Nephron progenitor cell (in vitro differentiated cells): ENCODE results near the gene RIOK1.
A peak's percentile ranks its signal among the peaks of the same experiment; 100 is the strongest.

Source experiments
- DNase-seq: peaks from one replicate; pipeline ENCODE4 v3.0.0; 2021
- H3K27ac Mint-ChIP-seq: 2 replicates; pipeline ENCODE4 v1.8.0; 2021; ENCODE audit warnings: mild to moderate bottlenecking, moderate library complexity, mixed read lengths
- H3K27me3 Mint-ChIP-seq: 2 replicates; pipeline ENCODE4 v1.8.0; 2021; ENCODE audit warnings: mild to moderate bottlenecking, low read depth, mixed read lengths; ENCODE audit not compliant: poor library complexity
- H3K36me3 Mint-ChIP-seq: 2 replicates; pipeline ENCODE4 v1.8.0; 2021; ENCODE audit warnings: low read depth, mixed read lengths
- H3K4me1 Mint-ChIP-seq: 2 replicates; pipeline ENCODE4 v1.8.0; 2021; ENCODE audit warnings: mixed read lengths
- H3K4me3 Mint-ChIP-seq: 2 replicates; pipeline ENCODE4 v1.8.0; 2021; ENCODE audit warnings: mild to moderate bottlenecking, moderate library complexity, mixed read lengths
- H3K9me3 Mint-ChIP-seq: 2 replicates; pipeline ENCODE4 v1.8.0; 2021; ENCODE audit warnings: mild to moderate bottlenecking, moderate library complexity, mixed read lengths
- TF ChIP-seq, protein P1 (sequence below): fragments of 200-600 bp; sonication (generic); IDR thresholded peaks from 2 replicates; pipeline ENCODE4 v1.5.0; 2021; ENCODE audit warnings: antibody characterized with exemption

RIOK1 gene

DNA sequence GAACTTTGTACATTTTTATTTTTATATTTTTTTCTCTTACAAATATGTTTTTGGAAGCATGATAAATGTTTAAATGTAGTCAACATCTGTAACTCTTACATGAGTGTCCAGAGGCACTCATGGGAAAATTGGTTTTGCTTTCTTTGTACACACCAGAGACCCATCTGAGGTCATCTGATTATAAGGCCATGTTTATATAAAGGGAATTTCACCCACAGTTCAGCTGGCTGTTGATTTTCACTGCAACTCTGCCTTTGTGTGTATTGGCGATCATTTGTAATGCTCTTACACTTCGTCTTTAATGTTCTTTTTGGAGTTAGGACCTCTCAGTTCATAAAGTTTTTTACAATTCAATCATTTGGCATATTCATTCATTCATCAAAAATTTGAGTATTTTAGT, 28.1 kb downstream of the RIOK1 start:
- Mint-ChIP-seq H3K9me3 (no peaks in the 10 kb centered on the region), H3K27me3 (peaks cover 3% of the 10 kb centered on the region), H3K4me1 (peaks cover 43% of the 10 kb centered on the region), H3K4me3 (no peak overlapping the region), H3K36me3 (peaks cover 55% of the 10 kb centered on the region), H3K27ac (peak overlapping the region; percentile 0)
- TF ChIP-seq, protein P1, sequence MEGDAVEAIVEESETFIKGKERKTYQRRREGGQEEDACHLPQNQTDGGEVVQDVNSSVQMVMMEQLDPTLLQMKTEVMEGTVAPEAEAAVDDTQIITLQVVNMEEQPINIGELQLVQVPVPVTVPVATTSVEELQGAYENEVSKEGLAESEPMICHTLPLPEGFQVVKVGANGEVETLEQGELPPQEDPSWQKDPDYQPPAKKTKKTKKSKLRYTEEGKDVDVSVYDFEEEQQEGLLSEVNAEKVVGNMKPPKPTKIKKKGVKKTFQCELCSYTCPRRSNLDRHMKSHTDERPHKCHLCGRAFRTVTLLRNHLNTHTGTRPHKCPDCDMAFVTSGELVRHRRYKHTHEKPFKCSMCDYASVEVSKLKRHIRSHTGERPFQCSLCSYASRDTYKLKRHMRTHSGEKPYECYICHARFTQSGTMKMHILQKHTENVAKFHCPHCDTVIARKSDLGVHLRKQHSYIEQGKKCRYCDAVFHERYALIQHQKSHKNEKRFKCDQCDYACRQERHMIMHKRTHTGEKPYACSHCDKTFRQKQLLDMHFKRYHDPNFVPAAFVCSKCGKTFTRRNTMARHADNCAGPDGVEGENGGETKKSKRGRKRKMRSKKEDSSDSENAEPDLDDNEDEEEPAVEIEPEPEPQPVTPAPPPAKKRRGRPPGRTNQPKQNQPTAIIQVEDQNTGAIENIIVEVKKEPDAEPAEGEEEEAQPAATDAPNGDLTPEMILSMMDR = no peak
- DNase-seq = no peak

DNA sequence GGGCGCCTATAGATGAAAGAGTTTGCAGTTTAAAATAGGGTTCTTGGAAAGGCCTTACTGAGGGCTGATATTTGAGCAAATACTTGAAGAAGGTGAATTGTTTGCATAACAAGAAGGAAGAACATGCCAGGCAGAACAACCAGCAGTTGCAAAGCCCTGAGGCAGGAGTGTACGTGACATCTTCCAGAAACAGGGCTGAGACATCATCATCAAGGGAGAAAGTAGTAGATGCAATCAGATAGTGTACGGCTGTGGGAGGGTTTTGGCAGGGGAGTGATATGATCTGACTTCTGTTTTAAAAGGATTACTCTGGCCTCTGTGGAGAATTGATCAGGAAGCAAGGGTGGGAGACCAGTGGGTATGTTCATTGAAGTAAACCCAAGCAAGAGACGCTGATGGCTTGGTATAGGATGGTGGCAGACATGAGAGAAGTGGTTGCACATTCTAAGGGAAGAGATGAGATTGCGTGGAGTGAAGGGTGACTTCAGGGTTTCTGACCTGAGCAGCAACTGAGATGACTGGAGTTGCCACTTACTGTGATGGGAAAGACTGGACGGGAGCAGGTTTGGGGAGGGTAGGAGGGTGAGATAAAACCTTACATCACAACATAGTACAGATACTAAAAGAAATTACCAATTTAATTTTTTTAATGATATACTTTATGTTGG, 28.8 kb downstream of the RIOK1 start:
- no peak for DNase-seq
- Mint-ChIP-seq H3K27me3 (peaks cover 3% of the 10 kb centered on the region), H3K27ac (peak overlapping the region; percentile 82), H3K36me3 (peaks cover 48% of the 10 kb centered on the region), H3K4me1 (peaks cover 36% of the 10 kb centered on the region), H3K4me3 (no peak overlapping the region), H3K9me3 (no peaks in the 10 kb centered on the region)
- TF ChIP-seq, protein P1 = no peak

DNA sequence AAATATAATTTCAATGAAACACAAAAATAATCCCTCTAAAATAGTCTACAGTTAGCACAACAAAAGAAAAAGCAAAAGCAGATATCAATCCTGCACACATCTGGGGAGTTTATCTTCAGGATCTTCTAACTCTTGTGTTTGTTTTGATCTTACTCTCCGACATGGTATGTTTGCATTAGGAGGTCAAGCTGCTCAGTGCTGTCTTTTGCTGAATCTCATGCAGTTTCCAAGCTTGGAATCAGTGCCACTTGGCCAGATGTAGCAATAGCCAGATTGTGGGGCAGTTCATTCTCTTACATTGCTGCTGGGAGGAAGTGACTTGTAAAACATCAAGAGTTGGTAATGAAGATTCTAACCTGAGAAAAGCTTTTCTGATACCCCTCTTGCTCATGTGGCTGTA, 29.5 kb downstream of the RIOK1 start:
- DNase-seq = no peak
- Mint-ChIP-seq H3K4me1 (peaks cover 29% of the 10 kb centered on the region), H3K27ac (peak overlapping the region; percentile 86), H3K4me3 (no peak overlapping the region), H3K36me3 (peaks cover 44% of the 10 kb centered on the region), H3K9me3 (no peaks in the 10 kb centered on the region), H3K27me3 (peaks cover 3% of the 10 kb centered on the region)
- TF ChIP-seq, protein P1 = no peak

DNA sequence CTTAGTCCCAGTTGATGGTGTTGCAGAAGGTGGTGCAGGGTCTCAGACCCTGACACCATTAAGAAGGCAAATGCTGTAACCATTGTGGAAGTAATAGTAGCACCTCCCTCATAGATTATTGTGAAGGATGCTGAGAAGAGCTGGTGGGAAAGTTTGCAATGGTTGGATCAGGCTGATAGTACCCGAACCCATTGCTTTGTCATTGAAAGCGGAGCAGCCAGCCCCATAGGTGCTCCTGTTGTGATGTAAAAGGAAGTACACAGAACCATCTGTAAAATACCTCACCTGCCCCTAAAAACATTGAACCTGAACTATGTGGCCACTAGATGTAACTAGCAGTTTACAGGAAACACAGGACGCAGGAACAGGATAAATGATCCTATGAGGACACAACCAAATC, 31.5 kb downstream of the RIOK1 start:
- TF ChIP-seq, protein P1 = no peak

DNA sequence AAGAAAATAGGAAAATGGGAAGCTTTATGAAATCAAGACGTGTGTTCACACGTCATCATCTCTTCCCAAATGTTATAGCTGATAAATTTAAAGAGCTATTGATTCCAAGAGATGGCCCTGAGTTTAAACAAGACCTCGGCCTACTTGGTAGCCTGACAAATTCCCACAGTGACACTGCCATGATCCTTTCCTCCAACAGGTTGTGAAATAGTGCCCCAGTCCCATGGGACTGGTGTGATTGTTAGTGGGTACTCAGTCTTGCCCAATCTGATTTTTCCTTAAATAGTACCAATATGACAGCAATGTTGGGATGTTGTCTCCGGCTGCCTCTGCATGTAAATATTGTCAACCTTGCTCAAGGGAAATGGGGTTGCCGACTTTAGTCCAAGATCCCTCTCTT, 34.5 kb downstream of the RIOK1 start:
- DNase-seq = no peak
- no peak overlapping the region for H3K27ac Mint-ChIP-seq
- H3K9me3 Mint-ChIP-seq = peaks cover 6% of the 10 kb centered on the region
- H3K36me3 Mint-ChIP-seq = peaks cover 12% of the 10 kb centered on the region
- TF ChIP-seq, protein P1 = no peak
- peaks cover 3% of the 10 kb centered on the region for H3K27me3 Mint-ChIP-seq
- H3K4me1 Mint-ChIP-seq = peaks cover 4% of the 10 kb centered on the region
- no peak overlapping the region for H3K4me3 Mint-ChIP-seq

More for the DNA sequence above, 31.5 kb downstream of the RIOK1 start:
- Mint-ChIP-seq H3K27ac (no peak overlapping the region), H3K4me1 (peaks cover 18% of the 10 kb centered on the region), H3K4me3 (no peak overlapping the region), H3K36me3 (peaks cover 26% of the 10 kb centered on the region), H3K9me3 (peaks cover under 1% of the 10 kb centered on the region), H3K27me3 (peaks cover 3% of the 10 kb centered on the region)
- no peak for DNase-seq
